ENCODE measurements around the gene PPFIA3.

PPFIA3 gene

DNA sequence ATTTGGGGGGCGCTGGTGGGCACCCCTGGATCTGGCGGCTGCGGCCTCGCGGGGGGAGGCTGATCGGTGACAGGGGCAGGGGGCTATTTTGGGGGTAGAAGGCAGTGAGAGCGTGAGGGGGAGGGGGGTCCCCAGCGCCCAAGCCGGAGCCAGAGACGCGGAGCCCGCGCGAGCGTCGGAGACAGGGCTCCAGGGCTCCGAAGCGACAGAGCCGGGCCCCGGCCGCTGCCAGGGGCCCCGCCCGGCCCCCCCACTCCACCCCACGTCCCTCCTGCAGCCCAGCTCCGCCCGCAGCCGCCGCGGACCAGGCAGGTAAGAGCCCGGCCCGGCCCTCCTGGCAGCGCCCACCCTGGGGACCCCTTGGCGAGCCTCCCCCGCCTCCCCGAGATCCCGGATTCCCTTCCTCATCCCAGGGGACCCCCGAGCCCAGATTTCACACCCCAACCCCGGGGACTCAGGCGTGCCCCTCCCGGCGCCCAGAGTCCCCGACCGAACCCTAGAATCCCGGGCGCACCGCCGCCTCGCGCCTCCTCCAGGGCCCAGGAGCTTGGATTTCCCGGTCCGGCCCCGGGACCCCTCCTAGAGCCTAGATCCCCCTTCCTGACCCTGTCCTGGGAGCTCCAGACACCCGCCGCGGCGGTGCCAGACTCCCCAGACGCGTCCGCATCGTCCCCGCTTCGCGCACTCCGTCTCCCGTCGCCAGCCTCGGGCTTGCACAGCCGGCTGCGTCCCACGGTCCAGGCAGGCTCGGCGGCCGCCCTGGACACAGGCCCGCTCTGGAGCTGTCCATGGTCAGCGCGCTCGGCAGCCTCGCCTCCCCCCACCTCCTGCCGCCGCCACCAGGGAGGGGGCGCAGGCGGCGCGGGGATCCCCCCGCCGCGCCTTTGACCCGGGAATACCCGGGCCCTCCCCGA lies at the start of gene PPFIA3:
Gene PPFIA3, plus strand, starts transcription at position 134 of the 914 bp plus-strand sequence. CDS start 8,330 bp downstream, outside the sequence.
- no peak for DNase-seq

DNA sequence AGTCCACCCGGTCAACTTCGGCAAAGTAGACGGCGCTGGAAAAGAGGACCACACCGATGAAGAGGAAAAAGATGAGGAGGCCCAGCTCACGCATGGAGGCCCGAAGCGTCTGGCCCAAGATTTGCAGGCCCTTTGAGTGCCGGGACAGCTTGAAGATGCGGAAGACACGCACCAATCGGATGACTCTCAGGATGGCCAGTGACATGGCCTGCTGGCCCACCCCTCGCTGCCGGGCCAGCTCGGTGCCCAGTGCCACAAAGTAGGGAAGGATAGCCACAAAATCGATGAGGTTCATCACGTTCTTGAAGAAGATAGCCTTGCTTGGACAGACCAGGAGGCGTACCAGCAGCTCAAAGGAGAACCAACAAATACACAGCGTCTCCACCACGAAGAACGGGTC lies 48.9 kb upstream of the PPFIA3 start:
- no peak for DNase-seq

DNA sequence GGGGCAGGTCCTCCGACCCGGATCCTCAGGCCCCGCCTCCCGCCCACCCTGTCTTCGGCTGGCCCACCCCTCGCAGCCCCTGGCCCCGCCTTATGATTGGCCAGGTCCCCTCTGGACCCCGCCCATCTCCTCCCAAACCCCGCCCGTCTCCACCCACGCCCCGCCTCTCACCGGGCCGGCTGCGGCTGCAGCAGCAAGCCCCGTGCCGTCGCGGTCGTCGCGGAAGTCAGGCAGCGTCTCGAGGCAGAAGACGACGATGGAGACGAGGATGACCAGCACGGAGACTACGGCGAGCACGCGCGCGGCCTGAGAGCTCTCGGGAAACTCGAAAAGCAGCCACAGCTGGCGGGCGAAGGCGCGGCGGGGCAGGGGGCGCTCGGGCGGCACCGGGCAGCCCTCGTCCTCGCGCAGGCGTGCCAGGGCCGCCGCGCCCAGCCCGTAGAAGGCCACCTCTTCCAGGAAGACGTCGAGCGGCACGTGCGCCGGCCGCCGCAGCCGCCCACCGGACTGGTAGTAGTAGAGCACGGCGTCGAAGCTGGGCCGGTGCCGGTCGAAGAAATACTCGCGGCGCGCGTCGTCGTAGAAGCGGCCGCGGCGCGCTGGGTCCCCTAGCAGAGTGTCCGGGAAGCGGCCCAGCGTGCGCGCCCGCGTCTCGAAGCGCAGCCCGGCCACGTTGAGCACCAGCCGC lies 47.3 kb upstream of the PPFIA3 start:
- no peak for DNase-seq

DNA sequence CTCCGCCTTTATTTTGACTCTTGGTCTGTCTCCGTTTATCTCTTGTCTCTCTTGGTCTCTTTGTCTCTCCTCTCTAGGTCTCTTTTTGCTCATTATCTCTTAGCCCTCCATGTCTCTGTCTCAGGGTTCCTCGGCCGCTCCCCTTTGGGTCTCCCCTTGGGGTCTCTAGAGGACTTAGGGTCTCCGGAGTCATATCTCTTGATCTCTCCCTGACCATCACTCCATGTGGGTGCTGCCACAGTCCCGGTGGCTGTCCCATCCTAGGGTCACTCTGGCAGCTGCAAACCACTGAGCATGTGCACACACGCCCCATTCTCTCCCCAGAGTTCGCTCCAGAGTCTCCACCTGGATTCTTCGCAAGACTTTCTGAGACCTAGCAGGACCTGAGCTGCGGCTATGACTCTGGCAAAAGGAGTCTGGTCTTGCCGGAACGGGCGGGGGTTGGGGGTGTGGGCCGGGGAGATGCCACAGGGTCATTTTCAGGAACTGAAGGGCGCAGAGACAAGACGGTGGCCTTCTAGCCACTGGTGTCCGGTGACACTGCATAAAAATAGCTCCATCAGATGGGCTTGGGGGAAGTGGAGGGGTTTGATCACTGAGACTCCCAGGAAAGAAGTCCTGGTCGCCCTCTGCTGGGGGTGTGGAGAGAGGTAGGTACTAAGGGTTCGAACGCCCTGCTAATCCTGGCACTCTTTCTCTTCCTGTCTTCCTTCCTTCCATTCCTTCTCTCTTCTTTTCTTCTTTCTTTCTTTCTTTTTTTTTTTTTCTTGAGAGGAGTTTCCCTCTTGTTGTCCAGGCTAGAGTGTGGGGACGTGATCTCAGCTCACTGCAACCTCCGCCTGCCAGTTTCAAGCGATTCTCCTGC lies 45.6 kb upstream of the PPFIA3 start:
- no peak for DNase-seq

DNA sequence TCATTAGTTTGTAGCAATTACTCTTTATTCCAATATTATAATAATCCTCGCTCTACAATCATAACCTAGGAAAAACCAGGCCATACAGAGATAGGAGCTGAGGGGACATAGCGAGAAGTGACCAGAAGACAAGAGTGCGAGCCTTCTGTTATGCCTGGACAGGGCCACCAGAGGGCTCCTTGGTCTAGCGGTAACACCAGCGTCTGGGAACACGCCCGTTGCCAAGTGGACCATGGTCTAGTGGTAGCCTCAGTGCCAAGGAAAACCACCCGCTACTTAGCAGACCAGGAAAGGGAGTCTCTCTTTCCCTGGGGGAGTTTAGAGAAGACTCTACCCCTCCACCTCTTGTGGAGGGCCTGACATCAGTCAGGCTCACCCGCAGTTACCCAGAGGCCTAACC lies 44.5 kb upstream of the PPFIA3 start:
- DNase-seq = peak; percentile 71

DNA sequence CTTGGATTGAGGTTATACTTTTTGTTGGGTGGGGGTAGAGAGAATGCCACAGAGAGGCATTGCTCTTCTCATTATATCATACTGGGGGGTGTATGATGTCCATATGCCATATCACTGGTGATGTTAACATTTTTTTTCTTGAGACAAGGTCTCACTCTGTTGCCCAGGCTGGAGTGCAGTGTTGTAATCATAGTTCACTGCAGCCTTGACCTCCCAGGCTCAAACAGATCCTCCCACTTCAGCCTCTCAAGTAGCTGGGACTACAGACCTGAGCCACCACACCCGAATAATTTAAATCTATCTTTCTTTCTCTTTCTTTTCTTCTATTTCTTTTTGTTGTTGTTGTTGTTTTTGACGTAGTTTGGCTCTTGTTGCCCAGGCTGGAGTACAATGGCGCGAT lies 39.0 kb upstream of the PPFIA3 start:
- no peak for DNase-seq

DNA sequence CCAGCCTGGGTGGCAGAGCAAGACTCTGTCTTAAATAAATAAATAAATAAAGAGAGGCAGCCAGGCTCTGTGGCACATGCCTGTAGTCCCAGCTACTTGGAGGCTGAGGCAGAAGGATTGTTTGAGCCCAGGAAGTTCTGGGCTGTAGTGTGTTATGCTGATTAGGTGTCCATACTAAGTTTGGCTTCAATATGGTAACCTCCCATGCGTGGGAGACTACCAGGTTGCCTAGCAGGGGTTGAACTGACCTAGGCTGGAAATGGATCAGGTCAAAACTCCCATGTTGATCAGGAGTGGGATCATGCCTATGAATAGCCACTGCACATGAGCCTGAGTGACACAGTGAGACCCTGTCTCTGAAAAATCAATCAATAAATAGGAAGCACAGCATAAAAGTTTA lies 38.1 kb upstream of the PPFIA3 start:
- no peak for DNase-seq

DNA sequence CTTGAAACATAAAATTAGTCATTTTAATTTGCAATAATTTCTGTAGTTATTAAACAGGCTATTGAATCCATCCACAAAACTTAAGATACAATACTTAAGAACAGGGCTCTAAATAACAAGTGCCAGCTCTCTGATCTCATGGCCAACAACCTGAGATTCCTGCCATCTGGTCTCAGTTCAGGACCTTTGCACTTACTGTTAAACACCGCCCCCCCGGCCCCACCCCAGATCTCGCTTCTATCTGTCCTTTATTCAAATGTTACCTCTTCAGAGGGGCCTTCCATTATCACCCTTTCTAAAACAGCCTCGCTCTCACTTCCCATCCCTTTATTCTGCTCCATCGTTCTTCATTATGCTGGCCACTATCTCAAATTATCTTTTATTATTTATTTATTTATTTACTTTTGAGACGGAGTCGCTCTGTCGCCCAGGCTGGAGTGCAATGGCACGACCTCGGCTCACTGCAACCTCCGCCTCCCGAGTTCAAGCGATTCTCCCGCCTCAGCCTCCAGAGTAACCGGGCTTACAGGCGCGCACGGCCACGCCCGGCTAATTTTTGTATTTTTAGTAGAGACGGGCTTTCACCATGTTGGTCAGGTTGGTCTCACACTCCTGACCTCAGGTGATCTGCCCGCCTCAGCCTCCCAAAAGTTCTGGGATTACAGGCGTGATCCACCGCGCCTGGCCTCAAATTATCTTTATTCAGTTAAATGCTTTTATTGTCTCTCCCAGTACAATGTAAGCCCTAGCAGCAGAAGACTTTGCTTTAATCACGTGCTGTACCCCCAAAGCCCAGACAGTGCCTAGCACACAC lies 34.9 kb upstream of the PPFIA3 start:
- DNase-seq = no peak

DNA sequence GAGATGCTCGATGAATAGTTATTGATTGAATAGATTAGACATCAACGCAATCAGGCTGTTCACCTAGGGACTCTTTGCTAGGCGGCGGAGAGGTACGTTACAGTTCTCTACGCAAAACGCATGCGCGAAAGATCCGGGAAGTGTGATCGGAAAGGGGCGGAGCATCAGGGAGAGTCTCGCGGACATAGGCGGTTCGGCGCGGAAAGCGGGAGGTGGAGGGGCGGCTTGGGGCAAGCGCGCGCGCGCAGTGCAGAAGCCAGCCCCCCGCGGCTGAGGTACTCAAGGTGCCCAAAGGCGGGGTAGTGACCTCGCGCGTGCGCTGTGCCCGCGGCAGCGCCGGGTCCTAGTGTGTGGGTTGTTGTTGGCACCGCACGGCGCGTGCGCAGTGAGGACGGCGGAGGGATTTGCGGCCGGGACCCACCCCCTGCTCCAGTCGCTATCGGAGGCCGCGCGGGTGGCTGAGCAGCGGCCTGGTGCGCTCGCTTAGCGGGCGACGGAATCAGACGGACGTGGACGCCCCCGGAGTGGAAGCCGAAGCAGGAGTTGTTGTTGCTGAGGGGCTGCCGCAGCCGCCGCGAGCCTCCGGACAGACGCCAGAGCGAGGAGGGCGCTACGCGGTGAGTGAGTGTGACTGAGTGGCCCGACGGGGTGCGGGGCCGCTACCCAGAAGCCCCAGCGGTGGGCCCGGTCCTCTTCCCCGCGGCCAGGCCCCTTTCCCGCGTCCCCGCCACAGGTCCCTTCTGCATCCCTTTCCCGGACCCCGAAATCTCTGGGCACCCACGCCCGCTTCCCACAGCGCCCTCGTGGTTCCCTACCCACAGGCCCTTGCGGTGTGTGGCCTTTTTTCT lies 34.1 kb upstream of the PPFIA3 start, which contains the start of gene SNRNP70:
Gene SNRNP70, plus strand, starts transcription at position 432 of the 848 bp plus-strand sequence. CDS start 964 bp downstream, outside the sequence.
- peak; percentile 98 for DNase-seq

DNA sequence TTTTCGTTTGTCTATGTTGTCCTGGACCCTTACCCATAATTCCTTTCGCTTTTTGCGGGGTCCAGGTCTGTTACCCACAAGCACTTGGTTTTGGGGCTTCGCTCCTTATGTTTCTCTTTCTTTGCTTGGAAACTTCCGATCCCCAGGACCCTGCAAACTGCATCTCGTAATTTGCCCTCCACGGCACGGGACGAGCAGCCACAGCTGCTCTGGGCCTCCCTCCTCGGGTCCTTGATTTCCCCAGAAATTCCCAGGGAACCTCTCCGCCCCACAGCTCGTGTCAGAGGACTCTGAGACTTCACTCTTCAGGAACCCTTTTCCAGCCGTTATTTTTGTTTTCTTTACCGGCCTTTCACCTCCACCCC lies 33.5 kb upstream of the PPFIA3 start:
- no peak for DNase-seq

DNA sequence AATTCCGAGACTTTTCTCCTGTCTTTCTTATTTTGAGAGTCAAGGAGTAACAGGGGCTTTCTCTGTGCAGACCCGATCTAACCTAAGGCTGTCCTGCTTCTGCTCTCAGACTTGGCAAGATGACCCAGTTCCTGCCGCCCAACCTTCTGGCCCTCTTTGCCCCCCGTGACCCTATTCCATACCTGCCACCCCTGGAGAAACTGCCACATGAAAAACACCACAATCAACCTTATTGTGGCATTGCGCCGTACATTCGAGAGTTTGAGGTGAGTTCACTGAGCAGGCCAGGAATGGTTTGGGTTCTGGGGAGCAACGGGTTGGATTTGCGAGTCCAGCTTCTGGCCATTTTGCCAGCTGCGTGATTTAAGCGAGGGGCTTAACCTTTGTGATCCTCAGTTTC lies 33.0 kb upstream of the PPFIA3 start:
- DNase-seq = no peak

DNA sequence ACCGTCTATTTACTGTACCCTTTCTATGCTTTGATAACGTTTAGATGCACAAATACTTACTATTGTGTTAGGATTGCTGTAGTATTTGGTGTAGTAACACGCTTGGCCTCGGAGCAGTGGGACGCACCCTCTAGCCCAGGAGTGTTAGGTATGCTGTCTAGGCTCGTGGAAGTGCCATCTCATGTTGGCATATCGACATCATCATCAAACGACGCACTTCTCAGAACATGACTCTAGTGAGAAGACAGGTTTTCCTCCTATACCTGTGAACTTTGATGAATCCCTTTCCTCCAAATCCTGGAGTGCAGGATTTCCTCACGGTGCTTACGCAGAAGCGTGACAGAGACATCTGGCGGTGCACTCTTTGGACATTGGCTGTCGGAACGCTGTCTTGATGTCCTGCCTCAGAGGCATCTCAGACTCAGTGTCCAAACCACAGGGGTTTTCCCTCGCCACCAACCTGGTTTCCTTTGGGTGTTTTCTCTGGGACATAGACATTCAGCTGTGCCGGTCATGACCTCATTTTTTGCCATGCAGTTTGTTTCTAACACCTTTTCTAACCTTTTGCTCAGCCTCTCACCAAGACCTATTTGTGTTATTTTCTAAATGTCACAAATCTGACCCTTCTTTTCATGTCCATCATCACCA lies 27.8 kb upstream of the PPFIA3 start:
- DNase-seq = no peak

DNA sequence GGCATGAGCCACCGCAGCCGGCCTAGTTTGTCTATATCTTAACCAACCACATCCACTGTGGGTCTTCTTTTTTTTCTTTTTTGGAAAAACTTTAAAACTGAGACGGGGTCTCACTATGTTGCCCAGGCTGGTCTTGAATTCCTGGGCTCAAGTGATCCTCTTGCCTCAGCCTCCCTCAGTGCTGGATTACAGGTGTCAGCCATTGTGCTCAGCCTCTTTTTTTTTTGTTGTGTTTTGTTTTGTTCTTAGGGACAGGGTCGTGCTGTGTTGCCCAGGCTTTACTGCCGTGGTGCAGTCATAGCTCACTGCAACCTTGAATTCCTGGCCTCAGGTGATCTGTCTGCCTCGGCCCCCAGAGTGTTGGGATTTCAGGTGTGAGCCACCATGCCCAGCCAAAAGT lies 26.7 kb upstream of the PPFIA3 start:
- DNase-seq = no peak

DNA sequence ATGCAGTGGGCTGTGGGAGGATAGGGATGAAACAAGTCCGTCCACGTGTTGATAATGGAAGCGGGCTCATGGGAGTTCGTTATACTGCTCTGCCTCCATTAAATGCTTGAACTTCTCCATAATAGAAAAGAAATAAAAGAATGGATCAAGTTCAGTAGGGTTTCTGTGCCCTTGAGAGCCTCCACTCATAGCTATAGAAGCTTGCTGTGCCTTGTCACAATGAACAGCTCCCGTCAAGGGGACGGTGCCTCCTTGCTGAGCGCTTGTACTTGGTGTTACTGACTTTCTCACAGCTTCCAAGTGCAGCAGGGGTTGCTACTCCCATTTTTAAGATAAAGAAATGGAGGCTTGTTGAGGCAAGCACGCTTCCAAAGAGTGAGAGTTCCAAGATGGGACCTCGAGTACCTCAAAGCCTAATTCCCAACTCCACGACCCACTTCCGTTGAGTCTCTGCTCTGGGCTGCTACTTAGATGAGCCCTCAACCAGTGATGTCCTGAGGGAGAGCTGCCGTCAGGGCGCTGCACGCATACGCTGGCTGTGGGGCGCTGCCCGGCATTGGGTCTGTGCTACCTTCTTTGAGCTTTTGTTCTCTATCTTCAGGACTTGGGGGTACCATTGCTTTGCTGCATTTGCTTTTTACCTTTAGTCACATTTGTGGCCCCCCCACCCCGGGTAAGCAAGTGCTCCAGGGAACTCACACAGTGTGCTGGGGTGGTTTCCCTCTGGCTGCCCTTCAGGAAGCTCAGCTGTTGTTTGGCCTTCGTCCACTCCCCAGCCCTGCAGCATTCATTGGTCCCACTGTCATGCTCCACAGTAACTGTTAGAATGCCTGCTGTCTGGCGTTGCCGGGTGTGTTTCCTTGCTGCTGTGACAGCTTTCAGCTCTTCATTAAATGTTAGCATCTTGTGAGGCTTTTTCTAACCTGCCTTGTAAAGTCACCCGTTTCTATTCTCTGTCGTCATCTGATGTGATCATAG lies 24.6 kb upstream of the PPFIA3 start:
- no peak for DNase-seq

DNA sequence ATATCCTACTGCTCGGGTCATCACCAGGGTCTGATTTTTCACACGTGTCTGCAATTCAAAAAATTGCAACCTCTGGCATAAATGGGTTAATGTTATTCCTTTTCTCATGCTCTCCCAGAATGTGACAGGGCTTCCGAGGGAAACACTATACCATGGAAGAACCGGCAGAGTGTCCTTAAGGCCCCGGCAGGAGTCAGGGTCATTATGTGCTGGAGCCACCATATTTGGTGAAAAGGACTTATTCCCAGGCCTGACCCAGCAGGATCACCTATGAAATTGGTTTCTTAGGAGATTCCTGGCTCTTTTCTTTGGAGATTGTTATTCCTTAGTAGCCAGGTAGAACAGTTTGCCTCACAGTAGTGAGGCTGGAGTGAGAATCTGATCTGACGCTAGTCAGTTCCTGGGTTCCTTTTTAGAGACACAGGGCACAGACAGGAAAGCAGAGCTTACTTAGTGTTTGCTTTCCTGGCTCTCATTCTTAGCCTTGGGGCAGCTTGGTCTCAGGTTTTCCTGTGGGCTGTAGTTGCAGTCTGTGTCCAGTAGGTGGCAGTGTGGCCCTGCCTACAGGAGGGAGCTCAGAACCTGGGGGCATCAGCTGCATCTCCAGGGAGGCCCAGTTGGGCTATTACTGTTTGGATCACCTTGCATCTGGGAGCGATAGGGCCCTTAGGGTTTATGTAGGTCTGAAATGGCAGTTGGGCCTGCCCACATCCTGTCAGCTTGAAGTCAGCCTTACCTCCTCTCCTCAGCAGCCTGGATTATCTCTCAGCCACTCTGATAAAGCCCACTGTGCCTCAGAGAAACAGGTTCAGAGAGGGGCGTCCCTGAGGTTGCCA lies 21.7 kb upstream of the PPFIA3 start:
- DNase-seq = peak; percentile 79

DNA sequence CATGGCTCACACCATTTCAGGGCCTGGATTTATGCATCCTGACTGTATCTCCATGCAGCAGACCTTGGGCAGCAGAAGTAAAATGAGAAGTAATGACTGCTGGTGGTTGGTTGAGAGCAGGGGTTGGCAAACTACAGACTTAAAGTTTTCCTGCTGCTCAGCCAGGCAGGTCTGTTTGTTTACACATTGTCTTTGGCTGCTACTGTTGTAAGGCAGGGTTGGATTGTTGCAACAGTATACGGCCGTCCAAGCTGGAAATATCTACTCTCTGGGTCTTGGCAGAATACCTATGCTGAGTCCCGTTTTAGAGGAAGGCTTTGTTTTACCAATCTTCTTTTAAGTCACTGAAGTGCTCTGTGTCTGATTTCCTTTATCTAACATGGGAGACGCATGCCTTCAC lies 20.5 kb upstream of the PPFIA3 start:
- DNase-seq = no peak

DNA sequence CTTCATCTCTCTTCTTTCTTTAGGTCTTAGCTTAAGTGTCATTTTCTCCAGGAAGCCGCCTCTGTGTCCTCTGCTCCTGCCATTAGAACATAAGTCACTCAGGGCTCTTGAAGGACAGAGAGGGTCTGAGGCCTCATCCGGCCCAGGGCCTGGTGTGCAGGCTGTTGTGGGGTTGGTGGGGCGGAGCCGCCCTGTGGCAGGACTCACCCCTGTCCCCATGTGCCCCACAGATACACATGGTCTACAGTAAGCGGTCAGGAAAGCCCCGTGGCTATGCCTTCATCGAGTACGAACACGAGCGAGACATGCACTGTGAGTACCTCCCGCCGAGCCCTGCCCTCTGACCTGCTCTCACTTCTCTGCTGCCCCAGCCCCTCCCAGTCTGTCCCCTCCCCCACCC lies 18.2 kb upstream of the PPFIA3 start:
- DNase-seq = no peak

DNA sequence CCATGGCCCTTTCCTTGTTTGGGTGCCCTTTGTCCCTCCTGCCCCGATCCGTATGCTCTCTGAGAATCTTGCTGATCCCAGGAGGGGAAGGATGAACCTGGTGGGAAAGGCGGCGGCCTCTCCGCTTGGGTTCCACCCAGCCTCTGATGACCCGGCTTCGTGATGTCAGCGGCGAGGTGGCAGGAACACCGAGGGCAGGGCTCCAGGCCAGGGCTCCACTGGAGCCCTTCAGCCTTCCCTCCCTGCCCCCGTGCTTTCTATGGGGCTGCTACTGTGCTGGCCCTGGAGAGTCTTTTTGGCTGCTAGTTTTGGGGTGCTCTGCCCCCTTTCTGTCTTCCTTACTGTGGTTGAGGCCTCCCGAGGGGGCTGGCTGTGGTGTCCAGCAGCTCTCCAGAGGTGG lies 17.0 kb upstream of the PPFIA3 start:
- no peak for DNase-seq

All from NCI-H2029 treated with DMSO at 0.1 percent for 48 hours (cell line).